HG03139 (cell line): ENCODE results near the gene IFI6.
"Not testable (repeated sequence)": the region's sequence is repeated elsewhere in the genome, so short reads cannot be mapped to it uniquely, and the experiment has no call there.

ENCODE experiments used
- ATAC-seq: cut with Tn5 transposase; IDR thresholded peaks from one replicate; pipeline ENCODE4 v1.9.1; 2021; ENCODE audit not compliant: unreplicated experiment

IFI6 gene

DNA sequence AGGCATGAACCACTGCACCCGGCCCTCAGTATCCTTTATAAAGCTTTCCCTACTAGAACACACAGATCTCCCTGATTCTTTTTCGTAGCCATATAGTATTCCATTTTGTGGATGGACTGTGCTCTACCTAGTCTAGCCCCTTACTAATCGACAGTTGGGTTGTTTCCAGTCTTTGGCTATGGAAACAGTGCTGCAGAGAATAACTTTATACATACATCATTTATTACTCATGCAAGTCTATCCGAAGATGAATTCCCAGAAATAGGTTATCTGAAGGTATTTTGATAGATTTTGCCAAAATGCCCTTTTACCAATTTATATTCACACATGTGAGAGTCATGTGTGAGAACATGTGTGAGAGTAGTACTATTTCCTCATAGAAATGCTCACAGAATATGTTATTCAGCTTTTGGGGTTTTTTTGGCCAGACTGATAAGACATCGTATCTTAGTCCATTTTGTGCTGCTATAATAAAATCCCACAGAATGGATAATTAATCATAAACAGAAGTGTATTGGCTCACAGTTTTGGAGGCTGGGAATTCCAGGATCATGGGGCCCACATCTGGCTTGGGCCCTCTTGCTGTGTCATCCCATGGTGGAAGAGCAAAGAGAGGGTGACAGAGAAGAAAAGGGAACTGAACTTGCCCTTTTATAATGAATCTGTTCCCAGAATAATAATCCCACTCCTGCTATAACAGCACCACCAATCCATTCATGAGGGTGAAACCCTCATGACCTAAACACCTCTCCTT, 19.7 kb downstream of the IFI6 start:
- no peak for ATAC-seq

DNA sequence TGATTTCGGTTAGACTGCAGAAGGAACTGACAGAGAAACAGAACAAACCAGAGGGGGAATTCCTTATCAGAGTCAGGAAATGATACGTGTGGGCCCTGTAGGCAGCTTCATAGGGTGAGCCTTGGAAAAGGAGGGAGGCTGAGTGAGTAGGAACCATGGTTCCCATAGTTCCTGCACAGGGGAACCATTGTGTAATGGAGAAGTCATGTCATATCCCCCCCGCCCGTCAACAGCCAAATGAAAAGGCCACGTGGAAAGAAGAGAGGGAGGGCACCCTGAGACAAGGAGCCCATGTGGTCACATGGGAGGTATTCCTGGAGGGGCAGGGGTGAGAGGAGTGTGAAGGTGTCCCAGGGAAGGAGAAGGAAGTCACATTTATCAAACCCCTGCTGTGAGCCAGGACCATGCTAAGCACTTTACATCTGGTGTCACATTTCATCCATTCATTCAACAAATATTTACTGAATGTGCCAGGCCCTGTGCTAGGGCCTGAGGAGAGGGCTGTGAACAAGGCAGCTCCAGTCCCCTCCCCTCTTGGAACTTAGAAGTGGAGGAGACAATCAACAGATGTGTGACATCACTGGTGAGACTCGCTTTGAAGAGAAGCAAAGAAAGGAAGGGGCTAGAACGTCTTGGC, 21.3 kb downstream of the IFI6 start:
- ATAC-seq = no peak

DNA sequence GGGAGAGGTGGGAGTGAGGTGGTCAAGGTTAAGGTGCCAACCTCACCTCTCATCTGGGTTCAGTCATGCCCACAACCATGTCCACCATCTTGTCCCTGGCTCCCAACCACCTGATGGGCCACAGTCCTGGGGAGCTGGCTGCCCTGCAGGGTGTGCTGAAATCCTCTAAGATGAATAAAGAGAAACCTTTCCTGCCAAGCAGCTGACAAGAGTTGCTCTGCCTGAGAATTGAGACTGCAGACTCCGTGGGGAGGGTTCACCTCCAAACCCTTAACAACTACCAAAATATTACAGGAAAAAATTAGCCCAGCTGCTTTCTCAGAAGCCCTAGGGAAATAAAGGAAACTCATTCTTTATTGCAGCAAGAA, 21.8 kb downstream of the IFI6 start:
- no peak for ATAC-seq

DNA sequence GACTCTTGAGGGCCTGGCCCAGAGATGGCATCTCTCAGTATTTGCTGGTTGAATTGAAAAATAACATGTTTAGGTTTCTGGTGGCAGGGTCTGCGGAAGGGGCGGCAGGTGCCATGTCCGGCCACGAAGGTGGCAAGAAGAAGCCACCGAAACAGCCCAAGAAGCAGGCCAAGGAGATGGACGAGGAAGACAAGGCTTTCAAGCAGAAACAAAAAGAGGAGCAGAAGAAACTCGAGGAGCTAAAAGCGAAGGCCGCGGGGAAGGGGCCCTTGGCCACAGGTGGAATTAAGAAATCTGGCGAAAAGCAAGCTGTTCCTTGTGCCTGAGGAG, 22.7 kb downstream of the IFI6 start:
- ATAC-seq = no peak

DNA sequence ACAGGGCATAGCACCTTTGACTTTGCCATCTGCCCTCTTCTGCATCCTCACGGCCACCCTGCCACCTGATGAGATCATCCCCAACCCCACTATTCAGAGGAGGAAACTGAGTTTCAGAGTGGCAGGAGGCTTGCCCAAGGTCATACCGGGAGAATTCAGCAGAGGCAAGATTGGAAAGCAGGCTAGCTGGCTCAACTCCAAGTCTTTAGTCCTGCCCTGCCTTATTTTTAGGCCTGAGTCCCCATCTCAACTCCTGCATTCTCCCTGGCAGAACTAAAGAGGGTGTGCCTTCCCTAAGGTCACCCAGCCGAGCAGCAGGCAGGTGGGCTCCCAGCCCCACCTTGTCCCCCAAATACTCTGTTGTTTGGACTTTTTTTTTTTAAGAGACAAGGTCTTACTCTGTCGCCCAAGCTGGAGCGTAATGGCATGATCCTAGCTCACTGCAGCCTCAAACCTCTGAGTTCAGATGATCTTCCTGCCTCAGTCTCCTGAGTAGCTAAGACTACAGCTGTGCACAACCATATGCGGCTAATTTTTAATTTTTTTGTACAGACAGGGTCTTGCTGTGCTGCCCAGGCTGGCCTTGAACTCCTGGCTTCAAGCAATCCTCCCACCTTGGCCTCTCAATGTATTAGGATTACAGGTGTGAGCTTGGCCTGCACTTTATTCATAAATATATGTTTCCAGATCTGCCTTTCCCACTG, 23.2 kb downstream of the IFI6 start:
- ATAC-seq = no peak

DNA sequence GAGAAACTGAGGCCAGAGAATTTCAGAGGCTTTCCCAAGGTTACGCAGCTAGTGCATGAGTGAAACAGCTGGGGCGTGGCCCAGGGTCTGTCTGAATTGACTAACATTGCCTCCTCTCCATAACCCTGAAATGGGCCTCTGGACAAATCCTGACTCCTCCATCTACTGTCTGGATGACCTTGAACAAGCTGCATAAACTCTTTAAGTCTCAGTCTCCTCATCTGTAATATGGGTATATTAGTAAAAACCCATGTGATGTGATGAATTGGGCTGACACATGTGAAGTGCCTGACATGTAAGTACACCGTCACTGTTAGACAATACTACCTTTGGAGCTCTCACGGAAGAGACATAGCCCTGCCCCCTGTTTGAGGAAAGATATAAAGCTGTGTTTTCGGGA, 24.7 kb downstream of the IFI6 start:
- ATAC-seq = no peak

DNA sequence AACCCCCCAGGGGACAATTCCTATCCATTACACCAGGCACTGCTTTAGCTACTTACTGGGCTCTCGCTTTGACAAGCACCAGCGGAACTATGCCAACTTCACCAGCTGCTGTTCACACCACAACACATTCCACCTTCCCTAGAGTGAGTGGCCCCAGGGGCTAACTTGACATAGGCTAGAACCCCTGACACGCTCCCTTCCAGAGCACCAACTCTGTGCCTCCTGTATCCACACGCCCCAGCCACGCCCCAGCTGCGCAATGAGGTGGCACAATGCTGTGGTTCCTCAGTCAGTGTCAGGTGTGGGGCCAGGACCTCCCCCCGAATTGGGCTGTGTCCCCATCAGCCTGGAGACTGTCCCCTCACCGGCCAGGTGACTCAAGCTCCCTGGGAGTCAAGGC, 25.3 kb downstream of the IFI6 start:
- no peak for ATAC-seq

DNA sequence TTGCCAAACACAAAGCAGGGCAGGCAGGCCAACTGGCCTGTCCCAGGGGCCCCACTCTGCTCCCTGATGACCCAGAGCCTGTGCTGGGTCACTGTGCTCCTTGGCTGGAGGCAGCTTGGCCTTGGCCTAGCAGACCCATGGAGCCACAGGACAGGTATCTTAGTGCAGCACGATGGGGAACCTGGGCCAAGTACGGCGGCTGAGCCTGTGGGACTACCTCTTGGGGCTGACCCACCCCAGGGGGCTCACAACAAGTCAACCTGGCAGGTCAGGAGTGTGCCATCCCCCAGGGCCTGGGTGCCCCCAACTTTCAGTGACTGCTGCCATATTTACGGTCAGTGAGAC, 26.9 kb downstream of the IFI6 start:
- no peak for ATAC-seq

DNA sequence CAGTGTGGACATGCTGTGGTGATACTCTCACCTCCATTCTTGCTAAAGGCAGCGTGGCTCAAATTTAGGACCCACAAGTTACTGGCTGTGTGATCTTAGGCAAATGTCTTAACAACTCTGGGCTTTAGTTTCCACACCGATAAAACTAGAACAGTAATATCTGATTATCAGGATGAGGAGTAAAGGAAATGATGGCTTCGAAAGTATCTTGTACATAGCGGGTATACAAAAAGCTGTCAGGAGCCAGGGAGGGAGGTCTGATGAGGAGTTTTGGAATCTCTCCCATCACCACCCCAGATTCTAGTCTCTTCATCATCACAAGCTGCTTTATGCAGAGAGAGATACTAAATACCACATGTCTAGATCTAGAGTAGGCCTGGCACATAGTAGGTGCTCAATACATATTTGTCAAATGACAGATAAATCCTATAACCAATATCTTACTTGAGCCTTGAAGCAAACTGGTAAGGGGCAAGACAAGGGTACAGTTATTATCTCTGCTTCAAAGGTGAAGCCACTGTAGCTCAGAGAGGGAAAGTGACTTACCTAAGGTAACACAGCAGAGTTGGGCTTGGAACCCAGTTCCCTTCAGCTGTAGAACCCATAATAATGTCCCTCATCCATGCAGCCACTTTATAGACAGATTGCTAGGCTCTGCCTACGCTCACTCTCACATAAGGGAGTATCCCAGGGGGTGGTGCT, 27.5 kb downstream of the IFI6 start:
- ATAC-seq = no peak

DNA sequence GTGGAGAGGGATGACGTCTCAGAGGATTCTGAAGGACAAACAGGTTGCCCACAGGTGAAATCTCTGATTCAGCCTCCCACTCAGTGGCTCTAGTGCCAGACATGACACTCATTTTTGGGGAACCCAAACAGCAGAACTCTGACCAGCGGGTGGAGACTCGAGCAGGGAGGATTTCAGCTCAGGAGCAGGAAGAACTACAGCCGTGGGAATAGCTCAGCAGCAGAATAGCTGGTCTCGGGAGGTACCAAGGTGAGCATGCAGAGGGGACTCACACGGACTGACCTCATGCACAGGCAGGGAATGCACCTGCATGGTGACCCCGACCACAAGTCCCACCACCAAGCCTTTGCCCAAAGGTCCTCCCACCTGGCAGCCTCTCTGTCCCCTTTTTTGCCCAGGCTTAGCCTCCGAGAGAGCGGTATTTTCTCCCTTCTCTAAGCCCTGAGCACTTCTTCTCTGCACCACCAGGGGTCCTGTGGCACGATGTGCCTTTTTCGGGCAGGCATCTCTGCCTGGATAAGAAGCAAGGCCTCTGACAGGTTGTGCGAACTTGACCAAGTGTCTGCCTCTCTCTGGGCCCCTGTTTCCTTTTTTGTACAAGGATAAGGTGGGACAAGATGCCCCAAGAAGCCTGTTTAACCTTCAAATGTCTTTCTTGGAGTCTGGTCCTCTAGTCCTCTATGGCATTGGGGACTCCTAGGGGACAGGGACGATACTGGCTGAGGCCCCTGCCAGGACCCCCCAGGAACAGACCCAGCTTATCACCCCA, 28.2 kb downstream of the IFI6 start:
- ATAC-seq = no peak

DNA sequence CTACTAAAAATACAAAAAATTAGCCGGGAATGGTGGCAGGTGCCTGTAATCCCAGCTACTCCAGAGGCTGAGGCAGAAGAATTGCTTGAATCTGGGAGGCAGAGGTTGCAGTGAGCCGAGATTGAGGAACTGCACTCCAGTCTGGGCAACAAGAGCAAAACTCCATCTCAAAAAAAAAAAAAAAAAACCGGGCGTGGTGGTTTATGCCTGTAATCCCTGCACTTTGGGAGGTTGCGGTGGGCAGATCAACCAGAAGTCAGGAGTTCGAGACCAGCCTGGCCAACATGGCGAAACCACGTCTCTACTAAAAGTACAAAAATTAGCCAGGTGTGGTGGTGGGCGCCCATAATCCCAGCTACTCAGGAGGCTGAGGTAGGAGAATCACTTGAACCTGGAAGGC, 31.5 kb downstream of the IFI6 start:
- ATAC-seq = not testable (repeated sequence)

DNA sequence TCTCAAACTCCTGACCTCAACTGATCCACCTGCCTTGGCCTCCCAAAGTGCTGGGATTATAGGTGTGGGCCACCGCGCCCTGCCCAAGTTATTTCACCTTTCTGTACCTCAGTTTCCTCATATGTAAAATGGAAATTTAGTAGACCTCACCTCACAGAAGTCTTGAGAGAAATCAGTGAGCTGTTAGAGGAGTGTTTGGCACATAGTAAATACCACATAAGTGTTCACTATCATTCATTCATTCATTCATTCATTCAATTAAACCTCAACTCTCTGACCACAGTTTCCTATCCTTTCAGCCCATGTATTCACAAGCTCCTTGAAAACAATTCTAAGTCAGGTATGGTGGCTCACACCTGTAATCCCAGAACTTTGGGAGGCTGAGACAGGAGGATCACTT, 33.2 kb downstream of the IFI6 start:
- ATAC-seq = no peak

DNA sequence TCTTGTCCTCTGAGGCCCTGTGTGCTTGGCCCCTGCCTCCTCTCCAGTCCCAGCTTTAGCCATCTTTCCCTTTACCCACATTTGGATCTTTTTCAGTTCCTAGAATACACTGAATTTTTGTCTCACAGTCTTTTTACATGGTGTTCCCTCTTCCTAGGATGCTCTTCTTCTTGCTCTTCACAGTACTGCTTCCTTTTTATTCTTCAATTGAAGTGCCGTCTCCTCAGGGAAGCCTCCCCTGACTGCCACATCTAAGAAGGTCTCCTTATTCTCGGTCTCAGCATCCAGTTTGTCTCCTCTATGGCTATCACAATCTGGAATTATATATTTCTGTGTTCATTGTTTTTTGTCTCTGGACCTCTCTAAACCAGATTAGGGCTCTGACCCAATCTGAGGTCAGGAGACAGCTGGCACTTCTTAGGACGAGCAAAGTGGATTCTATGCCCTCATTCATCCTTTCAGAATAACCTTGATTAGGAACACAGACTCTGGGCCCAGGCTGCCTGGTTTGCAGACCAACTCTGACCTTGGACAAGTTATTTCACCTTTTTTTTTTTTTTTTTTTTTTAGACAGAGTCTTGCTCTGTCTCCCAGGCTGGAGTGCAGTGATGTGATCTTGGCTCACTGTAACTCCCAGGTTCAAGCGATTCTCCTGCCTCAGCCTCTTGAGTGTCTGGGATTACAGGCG, 33.8 kb downstream of the IFI6 start:
- ATAC-seq = no peak

DNA sequence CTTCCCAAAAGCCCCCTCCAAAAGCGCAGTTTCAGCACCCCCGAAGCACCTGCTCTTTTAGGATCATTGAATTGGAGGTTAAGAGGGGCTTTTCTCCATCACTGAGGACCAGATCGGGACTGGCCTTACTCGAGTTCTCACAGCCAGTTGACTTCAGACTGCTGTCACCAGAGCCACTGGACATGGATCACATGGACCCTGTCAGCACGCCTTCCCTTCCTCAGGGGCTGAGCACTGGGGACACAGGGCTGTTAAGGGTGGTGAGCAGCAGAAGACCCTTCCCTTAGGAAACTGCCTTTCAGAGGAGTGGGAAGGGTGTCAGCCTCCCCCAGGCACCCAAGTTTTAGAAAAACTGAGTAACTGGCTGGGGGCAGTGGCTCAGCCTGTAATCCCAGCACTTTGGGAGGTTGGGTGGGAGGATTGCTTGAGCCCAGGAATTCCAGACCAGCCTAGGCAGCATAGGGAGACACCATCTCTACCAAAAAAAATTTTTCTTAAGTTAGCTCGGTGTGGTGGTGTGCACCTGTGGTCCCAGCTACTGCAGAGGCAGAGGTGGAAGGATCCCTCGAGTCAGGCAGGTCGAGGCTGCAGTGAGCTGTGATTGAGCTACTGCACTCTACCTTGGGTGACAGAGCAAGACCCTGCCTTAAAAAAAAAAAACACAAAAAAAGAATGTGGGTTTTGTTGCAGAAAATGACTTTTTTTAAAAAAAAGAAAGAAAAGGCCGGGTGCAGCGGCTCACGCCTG, 36.4 kb downstream of the IFI6 start:
- no peak for ATAC-seq

DNA sequence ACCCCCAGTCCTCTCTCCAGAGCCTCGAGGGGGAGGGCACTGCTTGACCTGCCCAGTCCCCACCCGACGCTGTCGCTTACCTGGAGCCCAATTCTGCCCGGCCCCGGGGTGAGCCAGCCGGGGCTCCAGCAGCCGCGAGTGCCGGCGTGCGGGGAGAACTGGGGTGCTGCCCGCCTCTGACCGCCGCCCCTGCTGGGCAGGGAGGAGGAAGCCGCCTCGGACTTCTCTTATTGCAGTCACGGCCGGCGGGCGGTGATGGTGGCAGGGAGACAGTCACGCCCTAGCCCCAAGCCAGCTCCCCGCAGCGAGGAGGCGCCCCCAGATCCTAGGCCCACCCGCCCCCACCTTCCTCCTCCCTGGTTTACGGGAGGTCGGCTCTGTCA, 37.0 kb downstream of the IFI6 start, which contains the start of gene FGR:
Gene FGR, minus strand, starts transcription at position 201 of the 383 bp plus-strand sequence. CDS start 11,269 bp downstream, outside the sequence.
- ATAC-seq = no peak

DNA sequence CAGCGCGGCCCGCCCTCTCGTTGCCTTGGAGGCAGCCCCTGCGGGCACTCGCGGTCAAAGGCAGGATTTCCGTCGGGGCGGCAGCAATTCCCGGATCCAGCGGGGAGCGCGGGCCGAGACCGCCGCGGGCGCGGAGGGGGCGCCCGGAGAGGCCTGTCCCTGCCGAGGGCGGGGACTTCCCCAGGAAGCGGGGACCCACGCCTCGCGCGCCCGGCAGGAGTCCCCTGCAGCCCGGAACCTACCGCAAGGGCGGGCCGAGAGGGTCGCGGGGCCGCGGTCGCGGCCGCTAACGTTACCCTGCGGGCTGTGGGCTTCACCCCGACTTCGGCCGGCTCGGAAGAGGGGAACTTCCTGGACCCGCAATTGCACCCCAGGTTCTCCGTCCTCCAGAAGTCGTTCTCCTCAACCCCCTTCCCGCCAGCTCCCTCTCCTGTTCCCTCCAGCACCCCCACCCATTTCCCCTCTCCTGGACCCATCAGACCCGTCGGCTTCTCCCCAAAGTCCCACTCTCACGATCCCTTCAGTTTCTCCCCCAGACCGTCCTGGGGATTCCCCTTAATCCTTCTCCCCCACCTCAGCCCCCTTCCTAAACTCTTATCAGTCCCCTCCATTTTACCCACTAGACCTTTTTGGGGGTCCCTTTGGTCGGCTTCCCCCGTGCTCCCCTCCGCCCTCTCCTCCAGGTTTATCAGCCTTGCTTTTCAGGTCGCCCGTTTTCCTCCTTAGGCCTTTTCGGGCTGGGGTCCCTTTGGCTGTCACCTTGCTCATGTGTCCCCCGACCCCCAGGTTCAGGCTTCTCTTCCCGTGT, 37.6 kb downstream of the IFI6 start:
- ATAC-seq = no peak

DNA sequence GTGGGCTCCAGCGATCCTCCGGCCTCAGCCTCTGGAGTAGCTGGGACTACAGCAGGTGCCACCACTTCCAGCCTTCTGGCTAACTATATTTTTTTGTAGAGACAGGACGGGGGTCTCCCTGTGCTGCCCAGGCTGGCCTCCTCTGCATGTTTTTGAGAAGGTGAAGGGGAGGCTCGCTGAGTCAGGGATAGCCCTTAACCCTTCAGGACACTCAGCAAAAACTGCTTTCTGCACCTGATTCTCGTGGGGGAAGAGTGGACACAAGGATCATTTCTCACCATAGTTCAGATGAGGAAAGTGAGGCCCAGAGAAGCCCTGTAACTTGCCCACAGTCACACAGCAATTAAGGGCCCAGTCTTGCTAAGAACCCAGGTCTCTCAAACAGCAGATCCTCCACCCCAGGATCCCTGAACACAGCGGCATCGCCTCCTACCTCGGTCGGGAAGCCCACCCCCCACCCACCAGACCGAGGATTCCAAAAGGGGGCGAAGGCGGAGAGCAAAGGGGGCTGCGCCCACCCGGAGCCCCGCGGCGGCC, 38.3 kb downstream of the IFI6 start:
- no peak for ATAC-seq

DNA sequence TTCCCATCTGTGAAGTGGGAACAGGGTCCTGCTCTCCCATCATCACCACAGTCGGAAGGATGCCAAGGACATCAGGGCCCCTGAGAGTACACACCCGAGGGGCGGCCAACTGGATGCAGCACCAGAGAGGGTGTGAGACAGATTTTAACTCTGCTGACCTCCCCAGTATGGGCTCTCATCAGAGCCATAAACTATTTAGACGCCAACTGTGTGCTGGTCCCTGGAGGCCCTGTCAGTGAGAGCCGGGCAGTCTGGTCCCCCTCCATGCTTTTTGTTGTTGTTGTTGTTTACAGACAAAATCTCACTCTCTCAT, 38.7 kb downstream of the IFI6 start:
- ATAC-seq = no peak
